HG03135 (cell line): Measurements from ENCODE around the gene BSND.
A peak's percentile ranks its signal among the peaks of the same experiment; 100 is the strongest.
"Not testable (repeated sequence)": the region's sequence is repeated elsewhere in the genome, so short reads cannot be mapped to it uniquely, and the experiment has no call there.

Experiments
- ATAC-seq: cut with Tn5 transposase; IDR thresholded peaks from one replicate; pipeline ENCODE4 v1.9.1; 2021; ENCODE audit warnings: mild to moderate bottlenecking, moderate library complexity; ENCODE audit not compliant: unreplicated experiment

The BSND gene

GRCh38 chr1:54998677-54999076 lies at the start of gene BSND:
Gene BSND (plus strand): TSS chr1:54998933. CDS start chr1:54999187, 254 bp downstream.
- no peak for ATAC-seq

DNA sequence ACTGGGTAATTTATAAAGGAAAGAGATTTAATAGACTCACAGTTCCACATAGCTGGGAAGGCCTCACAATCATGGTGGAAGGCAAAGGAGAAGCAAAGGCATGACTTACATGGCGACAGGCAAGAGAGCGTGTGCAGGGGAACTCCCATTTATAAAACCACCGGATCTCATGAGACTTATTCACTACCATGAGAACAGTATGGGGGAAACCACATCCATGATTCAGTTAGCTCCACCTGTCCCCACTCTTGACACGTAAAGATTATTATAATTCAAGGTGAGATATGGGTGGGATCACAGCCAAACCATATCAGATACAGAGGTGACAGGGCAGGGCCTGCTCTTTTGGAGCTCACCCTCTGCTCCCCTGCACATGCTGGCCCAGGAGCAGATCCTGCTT lies 49.7 kb upstream of the BSND start:
- ATAC-seq: no peak

DNA sequence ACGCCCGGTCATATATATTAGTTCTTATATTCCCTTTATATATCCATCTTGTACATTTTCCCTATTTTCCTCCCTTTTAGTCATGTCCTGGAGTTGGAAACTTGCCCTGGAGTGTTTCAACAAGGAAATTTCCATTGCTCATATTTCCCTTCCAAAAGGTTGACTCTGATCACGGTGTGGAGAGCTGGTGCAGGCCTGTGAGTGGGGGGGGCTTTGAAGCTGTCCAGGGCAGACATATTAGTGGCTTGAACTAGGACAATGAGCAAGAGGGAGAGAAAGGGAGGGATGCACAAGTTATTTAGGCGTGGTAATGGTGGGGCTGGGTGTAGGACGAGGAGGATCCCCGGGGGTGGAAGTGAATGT lies 48.7 kb upstream of the BSND start:
- no peak for ATAC-seq

DNA sequence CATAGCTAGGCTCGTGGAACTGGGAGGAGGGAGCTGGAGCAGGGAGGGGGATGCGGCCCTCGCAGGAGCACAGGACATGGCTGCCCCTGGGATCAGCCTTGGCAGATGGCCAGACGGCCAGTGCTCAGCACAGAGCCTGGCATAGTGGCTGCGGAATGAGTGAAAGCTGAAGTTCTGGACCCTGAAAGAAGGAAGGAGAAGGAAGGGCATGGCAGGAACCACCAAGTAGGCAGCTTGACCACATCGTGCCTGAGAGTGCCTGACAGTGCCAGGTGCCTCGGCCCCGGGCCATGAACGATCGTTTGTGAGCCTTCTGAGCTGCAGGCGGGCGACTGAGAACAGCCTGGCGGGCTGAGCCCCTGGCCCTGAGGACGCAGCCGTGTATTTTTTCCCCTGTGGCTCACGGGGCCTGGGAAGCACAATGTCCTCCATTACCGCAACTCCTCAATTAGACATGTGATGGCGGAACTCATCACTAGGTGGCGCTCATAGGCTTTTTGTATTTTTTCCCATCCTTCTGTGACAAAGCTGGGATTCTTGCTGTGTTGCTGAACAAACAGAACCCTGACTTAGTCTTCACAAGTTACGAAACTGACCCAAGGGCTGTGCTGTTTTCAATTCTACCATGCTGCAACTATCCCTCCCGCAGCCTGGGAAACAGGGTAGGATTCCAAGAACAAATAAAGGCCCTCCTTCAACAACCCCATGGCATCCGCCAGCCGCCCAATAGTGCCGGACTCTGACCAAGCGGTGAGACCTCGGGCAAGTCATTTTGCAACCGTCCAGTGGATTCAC lies 48.2 kb upstream of the BSND start:
- no peak for ATAC-seq

DNA sequence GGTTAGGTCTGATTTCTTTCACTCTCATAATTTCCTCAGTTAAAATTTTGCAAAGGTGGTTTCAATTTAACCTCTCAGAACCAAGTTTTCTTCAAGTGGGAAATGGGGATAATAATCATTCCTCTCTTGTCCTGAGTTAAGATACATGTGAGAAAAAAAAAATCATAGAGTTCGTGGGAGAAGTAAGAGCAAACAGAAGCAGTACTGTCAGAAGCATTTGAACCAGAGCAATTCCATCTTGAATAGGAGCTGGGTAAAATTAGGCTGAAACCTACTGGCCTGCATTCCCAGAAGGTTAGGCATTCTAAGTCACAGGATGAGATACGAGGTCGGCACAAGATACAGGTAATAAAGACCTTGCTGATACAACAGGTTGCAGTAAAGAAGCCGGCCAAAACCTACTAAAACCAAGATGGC lies 46.9 kb upstream of the BSND start:
- ATAC-seq: no peak

GRCh38 chr1:54952950-54953718 lies 45.6 kb upstream of the BSND start:
- ATAC-seq: no peak

DNA sequence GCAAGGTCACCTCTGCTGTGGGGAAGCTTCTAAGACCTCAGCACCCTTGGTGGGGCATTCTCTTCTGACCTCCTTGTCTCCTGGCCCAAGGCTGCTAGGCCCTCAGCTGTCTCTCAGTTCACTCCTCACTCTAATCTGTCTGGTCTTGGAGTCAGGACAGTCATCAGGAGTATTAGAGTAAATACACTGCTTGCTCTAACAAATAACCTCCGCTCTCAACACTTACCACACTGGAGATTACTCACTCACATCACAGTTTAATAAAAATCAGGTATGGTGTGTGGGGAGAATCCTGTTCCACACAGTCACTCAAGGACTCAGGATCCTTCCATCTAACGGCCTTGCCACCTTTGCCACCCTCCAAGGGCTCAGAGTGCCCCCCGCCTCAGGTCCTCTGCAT lies 44.9 kb upstream of the BSND start:
- ATAC-seq: no peak

DNA sequence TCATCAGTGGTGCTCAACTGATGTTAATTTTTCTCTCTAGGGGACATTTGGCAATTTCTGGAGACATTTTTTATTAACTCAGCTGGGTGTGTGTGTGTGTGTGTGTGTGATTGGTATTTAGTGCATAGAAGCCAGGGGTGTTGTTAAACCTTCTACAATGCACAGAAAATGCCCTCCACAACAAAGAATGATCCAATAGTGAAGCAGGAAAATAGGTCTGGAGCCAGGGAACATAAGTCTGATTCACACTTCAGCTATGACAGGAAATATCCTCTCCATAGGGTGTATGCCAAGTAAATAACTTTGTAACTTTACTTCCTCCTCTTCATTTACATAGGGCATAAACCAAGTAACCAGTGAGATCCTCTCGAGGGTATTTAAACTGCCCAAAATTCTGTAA lies 43.4 kb upstream of the BSND start:
- ATAC-seq: no peak

GRCh38 chr1:54956726-54957125 lies 42.0 kb upstream of the BSND start:
- ATAC-seq: no peak

DNA sequence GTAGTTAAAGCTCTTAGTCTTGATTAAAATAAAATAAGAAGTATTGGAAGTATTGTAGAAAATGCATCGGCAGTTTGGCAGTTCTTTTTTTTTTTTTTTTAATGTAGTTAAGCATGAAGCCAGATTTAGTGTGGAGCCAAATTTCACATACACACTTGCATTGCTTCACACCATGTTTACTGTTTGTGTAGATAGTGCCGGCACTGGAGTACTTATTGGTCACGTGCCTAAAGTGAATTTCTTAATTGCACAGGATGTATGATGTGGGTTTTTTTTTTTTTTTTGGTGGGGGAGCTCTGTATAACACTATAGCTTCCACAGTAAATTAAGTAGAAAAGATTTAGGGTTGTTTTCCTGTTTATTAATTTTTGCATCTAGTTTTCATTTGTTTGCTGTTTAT lies 39.5 kb upstream of the BSND start:
- ATAC-seq: no peak

DNA sequence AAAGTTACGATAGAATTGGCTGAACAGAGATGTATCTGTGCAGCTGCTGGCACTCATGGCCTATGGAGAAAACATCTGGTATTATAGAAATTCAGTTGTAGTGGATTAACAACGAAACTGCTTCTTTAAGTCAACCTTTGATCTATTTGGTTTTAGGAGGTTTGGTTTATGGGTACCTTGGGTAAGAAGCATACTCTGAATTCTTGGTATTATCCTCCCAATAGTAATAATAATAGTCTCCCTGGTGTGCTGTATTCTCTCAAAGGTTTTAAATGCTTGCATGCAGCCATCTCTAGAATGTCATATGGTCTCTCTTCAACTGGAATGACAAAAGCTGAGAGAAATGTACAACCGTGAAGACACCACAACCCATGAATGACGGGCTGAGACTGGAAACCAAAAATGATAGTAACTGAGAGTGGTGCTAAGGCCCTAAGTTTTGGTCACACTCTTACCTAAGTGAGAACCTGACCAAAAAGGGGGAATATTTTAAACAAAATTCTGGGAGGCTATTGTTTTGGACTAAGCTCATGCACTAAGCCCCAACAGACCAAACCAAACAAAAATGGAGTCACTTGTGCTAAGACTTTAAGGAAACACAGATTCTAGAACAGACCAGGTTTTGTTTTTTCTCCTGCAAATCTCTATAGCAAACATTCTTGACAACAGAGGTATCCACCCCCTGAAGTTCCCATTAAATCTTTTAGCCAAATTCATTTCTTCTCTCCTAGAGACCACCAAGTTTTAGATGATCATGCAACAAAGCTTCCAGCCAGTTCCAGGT lies 35.9 kb upstream of the BSND start:
- no peak for ATAC-seq

DNA sequence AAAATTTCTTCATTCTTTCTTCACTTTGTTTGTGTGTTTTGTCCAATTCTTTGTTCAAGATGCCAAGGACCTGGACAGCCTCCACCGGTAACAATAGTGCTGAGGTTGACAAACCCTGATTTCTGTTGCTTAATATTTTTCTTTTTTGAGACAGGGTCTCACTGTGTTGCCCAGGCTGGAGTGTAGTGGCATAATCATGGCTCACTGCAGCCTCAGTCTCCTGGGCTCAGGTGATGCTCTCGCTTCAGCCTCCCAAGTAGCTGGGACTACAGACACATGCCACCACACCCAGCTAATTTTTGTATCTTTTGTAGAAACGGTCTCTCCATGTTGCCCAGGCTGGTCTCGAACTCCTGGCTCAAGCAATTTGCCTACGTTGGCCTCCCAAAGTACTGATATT lies 34.9 kb upstream of the BSND start:
- not testable (repeated sequence) for ATAC-seq

DNA sequence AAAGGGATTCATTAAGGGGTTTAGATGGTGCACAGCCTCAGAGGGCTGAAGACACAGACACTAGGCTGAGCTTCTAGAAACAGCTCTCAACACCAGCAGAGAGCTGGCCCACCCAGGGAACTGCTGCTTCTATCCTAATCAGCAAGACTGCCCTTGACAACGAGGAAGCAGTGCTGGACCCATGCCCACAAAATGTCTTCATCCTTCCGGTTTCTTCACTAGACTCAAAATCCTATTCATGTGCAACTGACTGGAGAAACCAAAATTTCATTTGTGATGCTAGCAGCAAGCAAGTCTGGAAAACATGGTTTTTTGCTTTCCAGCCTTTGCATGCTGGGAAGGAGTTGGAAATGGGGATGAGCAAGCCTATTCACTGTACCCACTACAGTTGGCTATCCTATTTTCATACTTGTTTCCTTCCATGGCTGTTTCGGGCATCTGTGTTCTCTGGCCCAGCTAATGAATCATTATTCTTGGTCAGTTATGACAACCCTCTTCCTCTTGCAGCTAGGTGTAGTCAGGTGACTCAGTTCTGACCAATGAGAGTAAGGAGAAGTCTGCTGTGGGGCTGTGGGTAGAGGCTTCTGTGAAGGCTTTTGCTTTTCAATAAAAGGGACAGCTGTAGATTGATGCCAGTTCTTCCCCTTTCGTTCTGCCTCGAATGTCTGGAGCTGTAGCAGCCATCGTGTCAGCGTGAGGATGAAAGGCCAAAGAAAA lies 33.0 kb upstream of the BSND start:
- ATAC-seq: peak; percentile 95

DNA sequence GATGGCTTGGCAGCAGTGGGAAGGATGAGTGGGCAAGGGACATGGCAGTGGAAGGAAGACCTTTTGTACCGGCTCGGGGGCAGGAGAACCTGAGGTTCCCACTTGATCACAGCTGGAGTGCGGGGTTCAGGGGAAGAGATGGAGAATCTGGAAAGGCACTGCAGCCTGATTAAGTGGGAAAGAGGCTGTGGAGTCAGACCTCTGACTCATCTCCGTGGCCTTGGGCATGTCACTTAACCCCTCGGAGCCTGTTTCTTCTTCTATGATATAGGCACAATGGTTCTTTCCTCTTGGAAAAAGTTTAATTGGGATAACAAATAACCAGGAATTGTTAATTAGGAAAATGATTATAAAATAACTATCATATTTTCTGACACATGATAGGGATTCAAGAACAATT lies 31.4 kb upstream of the BSND start:
- ATAC-seq: no peak

DNA sequence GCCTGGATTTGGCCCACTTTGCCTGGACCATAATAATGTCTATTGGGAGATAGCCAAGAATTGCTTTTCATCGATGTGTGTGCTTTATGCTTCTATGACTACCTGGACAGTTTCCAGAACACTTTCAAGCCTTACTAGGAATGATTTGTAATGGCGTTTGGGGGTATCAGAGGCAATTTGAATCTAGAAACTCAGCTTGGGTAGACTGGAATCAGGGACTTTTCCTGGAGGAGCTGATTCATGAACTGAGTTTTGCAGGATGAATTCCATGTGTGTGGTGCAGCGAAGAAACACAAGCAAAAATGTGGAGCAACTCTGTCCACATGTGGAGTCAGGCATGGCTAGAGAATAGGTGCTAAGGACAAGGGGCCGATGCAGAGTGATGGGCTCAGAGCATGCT lies 30.2 kb upstream of the BSND start:
- no peak for ATAC-seq

DNA sequence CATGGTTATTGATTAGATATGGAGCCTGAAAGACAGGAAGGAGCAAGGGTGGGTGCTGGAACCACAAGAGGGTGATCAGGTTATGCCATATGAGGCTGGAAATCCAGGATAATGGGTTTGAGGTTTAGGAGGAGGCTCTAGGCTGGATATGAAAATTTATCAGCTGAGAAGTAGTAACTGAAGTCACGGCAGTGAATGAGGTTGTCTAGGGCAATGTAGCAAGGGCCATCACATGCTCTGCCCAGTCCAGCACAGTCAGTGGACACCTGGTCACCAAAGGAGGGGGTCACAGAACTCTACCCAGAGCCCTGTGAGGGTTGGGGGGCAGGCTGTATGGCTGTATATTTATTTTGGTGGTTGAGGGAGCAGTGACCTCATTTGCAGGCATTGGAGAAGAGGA lies 28.9 kb upstream of the BSND start:
- ATAC-seq: no peak

- ATAC-seq: peak; percentile 7
Measured at GRCh38 chr1:54970901-54971300, 27.8 kb upstream of the BSND start.

DNA sequence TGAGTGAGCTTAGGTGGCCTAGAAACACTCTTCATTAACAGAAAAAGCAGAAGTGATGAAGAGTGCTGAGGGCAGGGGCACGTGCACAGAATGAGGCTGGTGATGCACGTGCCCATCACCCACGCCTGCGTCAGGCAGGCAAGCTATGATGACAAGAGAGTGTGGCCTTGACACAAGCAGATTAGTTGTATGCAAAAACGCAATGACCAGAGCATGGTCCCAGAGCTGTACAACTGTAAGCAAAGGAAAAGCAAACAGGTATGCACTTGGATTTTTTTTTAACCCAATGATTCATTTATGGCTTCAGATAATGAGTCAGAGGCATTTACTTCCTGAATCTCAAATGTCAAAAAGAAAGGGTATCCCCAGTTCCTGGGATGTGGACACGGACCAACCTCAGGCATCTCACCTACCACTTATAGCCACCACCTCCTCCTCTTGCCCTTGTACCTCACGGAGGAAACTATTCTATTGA lies 27.4 kb upstream of the BSND start:
- ATAC-seq: peak; percentile 66

DNA sequence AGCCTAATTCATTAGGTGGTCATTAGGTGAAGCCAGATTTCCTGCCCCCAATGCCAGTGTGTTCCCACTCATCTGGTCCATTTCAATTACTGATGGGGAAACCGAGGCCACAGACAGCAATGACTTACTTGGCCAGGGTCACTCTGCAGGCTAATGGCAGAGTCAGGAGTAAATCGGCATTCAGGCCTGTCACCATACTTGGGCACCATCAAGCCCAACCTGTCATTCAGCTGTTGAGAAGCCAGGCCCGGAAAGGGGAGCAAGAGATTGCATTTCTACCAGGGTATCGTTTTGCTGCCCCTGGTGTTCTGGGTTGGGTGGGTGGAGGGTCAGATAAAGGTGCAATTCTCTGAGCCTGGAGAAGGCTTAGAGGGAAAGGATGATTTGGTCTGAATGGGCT lies 26.3 kb upstream of the BSND start:
- no peak for ATAC-seq

DNA sequence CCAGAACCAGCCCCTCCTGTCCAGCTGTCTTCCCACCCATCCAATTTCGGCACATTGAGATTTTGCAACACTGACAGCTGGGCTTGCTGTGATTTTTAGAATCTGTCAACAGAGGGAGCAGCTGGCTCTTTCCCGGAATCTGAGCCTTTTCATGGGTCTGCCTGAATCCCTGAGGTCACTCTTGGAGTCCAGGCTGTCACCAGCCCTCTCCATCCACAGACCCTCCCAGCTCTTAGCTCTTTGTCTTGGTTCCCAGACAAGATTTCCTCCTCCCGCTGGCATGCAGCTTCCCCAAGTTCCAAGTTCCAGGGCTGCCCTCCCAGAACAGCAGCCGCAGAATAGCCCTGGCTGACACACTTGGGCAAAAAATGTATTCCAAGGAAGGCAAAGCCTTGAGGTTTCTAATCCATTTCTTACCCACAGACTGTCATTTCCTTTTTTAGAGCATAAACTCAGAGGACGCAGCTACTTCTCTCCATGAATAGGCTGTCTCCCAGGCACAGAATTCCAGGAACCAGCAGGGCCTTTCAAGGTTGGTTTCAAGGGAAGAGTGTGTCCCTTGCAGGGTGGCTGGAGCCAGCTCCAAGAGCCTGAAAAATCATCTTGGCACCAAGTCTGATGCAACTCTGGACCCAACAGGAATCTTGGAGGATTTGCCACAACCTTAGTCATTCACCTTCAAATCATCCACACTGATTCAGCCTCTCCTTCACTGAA lies 25.4 kb upstream of the BSND start:
- no peak for ATAC-seq
